ENCODE measurements around the gene LSM10.

GRCh38 chr1:36419569-36419968, 21.9 kb upstream of the LSM10 start:
- no peak for TF ChIP-seq CTCF (IDR thresholded peaks at IDR 0.05)
- no peak for TF ChIP-seq POLR2A (IDR thresholded peaks at IDR 0.05)

Measured in lower leg skin (tissue), 3 donors.